ENCODE results near the gene PPP6C.
"Not testable (repeated sequence)": the region's sequence is repeated elsewhere in the genome, so short reads cannot be mapped to it uniquely, and the experiment has no call there.

The PPP6C gene

DNA sequence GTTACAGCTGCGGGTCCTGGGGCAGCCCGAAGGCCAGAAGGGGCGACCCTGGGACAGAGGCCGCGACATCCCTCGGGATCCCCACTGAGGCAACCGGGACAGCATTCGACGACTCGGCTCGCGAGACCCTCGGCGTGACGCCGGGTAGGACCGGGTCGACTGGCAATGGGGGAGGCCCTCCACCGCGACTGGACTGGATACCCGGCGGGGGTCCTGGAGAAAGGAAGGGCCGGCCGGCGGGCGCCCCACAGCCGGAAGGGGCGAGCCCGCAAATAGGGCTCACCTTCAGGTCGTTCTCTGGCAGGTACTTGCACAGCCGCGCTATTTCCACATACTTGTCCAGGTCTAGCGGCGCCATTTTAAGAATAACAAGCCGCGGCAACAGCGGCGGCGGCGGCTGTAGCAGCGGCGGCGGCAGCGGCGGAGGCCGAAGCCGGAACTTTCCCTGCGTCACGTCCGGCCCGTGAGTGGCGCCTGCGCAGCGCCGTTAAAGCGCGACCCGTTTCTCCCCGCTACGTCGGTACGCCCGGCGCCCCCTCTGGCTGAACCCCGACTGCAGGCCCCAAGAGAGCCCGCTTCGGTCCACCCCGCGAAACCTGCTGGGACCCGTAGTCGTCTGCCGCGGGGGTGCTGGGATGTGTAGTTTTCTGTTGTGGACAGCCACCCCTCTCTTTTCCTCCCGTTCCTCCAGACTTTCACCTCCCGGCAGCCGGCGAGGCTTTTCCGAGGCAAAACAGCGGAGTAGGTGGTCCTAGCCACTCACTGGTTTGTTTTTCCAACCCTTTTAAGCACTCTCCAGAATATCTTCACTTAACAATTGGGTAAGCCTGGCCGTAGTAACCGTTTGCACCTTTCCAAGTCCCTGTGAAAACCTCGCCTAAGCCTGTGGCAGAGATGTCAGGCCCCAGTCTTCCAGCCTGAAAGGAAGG, at the start of gene PPP6C:
Gene PPP6C (minus strand): TSS at position 443 of the 929 bp plus-strand sequence. CDS start 85 bp downstream, at position 358.
- DNase-seq = peak; percentile 93

DNA sequence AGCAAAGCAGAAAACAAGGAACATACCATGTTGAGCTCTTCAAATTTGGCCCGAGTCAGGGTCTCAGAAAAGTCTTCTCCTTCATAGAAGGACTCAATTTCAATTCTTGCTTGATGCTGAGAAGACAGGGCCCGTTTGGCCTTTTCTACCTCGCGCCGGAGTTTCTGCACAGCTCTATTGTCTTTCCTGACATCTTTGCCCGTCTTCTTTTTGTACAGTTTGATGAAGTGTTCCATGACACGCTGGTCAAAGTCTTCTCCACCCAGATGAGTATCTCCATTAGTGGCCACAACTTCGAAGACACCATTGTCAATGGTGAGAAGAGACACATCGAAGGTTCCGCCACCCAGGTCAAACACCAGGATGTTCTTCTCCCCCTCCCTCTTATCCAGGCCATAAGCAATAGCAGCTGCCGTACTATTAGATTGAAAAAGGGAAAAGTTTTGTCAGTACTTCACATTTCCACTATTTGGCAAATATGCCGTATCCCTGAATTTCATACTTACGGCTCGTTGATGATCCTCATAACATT, 49.4 kb upstream of the PPP6C start:
- DNase-seq = no peak

DNA sequence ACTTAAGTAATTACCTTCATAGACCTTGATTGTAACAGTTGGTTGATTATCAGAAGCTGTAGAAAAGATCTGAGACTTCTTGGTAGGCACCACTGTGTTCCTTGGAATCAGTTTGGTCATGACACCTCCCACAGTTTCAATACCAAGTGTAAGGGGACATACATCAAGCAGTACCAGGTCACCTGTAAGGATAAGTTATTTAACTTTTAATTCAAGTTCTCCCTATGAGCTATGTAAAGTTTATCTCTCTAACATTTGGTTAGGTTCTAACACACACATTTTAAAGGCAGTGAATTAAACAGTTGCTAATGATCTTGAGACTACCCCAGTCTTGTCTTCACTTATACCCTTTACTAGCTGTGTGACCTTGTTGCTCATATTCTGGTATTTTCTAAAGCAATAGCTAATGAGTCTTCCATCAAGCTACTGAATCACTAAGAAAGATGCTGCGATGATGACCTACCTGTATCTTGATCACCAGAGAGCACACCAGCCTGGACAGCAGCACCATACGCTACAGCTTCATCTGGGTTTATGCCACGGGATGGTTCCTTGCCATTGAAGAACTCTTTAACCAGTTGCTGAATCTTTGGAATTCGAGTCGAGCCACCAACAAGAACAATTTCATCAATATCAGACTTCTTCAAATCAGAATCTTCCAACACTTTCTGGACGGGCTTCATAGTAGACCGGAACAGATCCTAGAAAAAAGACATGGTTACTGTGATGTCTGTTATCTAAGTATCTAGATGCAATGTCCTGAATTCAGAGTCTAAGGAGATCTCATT, 48.7 kb upstream of the PPP6C start:
- DNase-seq = no peak

DNA sequence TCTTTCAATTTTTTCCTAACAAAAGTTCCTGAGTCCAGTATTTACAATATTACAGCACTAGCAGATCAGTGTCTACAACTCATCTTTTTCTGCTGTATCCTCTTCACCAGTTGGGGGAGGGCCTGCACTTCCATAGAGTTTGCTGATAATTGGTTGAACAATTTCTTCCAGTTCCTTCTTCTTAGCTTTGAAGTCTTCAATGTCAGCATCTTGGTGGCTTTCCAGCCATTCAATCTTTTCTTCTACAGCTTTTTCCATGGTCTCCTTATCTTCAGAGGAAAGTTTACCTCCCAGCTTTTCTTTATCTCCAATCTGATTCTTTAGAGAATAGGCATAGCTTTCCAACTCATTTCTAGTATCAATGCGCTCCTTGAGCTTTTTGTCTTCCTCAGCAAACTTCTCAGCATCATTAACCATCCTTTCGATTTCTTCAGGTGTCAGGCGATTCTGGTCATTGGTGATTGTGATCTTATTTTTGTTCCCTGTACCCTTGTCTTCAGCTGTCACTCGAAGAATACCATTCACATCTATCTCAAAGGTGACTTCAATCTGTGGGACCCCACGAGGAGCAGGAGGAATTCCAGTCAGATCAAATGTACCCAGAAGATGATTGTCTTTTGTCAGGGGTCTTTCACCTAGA, 47.0 kb upstream of the PPP6C start:
- DNase-seq = peak; percentile 8

DNA sequence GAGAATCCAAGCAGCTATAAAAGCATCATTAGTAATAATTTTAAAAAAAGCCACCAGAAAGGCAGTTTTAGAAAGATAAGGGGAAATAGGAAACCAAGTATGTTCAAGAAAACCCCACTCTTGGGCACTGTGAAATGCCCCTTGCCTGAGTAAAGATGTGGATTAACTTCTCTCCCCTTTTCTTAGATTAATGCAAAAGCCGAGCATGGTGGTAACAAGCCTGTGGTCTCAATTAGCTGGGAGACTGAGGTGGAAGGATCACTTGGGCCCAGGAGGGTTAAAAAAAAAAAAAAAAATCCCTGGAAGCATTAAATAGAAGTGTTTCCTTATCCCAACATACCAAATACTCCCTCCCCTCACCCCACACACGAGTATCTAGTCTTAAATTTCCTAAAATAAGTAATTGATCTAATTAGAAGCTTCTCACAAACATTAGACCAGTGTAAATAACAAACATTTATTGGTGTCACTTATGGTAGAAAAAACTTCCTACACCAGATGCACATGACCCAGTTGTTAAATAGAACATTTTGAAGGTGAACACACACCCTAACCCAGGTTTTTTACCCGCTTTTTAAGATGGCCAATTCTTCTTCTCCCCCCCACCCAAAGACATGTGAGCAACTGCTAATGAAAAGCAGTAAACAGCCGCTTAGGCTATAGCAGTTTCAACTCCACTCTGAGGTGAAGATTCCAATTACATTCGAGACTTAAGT, 46.4 kb upstream of the PPP6C start:
- DNase-seq = no peak

DNA sequence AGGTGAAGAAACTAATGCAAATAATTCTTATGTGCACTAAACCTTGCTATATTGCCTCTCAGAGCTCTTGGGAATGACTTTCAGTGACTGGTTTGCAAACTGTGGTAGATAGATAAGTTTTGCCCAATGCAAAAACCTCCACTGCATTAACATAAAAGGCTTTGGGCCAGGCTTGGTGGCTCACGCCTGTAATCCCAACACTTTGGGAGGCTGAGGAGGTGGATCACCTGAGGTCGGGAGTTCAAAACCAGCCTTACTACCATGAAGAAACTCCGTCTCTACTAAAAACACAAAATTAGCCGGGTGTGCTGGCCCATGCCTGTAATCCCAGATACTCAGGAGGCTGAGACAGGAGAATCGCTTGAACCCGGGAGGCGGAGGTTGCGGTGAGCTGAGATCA, 44.5 kb upstream of the PPP6C start:
- not testable (repeated sequence) for DNase-seq

DNA sequence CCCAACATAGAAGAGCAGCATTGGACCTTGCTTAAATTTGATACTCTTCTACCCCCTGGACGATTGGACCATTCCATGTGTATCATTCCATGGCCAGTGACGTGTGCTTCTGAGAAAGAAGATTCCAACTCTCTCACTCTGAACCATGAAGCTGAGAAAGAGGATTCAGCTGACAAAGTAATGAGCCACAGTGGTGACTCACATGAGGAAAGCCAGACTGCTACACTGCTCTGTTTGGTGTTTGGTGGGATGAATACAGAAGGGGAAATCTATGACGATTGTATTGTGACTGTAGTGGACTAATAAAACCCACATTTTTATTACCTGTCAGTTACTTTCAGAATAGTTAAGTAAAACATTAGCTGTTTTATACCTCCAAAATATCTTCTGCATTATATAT, 44.1 kb upstream of the PPP6C start:
- peak; percentile 46 for DNase-seq

DNA sequence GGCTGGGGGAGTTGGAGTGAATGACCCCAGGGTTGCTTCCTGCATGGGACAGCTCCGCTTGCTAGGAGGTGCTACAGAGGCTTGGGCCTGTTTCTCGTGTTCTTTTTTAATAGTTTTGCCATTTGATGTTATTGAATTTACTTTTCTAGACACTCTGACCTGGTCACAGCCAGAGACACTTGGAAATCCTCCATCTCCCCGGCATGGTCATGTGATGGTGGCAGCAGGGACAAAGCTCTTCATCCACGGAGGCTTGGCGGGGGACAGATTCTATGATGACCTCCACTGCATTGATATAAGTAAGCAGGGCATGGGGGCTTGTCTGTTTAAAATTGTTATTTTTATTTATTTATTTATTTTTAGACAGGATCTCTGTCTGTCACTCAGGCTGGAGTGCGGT, 38.2 kb upstream of the PPP6C start:
- no peak for DNase-seq

DNA sequence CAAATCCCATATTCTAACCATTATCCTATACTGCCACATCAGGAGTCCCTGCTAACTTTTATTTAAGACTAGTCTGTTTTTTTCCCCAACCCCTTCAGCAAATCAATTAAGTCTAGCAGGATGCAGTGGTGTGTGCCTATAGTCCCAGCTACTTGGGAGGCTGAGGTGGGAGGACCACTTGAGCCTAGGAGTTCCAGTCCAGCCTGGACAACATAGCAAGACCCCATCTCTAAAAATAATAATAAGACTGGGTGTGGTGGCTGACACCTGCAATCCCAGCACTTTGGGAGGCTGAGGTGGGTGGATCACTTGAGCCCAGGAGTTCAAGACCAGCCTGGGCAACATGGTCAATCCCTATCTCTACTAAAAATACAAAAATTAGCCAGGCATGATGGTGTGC, 35.3 kb upstream of the PPP6C start:
- not testable (repeated sequence) for DNase-seq

DNA sequence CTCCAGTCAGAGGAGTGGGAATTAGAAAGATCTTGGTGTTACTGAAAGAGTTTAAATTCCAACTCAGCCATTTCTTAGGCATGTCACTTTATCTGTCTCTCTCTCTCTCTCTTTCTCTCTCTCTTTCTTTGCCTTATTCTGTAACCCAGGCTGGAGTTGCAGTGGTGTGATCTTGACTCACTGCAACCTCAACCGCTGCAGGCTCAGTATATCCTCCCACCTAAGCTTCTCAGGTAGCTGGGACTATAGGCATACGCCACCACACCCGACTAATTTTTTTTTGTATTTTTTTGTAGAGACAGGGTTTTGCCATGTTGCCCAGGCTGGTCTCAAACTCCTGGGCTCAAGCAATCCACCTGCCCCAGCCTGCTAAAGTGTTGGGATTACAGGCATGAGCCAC, 29.0 kb upstream of the PPP6C start:
- DNase-seq = no peak

DNA sequence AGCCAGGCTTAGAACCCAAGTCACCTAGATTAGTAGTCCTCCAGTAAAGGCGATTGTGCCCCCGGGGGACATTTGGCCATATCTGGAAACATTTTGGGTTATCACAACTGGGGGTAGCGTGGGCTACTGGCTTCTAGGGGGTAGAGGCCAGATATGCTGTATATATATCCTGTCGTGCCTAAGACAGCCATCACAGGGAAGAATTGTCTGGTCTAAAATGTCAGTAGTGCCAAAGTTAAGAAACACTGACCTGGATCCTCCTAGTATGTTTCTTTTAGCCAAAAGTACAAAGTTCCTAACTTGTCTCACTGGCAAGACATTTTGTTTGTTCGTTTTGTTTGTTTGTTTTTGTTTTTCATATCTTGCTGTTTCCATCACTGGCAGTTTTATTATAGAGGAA, 24.6 kb upstream of the PPP6C start:
- no peak for DNase-seq

DNA sequence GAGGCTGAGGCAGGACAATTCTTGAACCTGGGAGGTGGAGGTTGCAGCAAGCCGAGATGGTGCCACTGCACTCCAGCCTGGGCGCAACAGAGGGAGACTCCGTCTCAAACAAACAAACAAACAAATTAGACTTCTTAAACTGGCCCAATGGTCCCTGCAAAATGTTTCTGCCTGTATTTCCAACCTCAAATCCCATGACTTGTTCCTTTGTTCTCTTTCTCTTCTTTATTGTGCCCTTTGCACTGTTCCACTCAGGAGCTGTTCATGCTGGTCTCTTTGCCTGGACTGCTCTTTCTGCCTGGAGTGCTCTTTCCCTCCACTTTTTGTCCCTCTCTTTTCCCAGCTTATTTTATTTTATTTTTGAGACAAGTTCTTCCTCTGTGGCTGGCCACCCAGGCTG, 14.9 kb upstream of the PPP6C start:
- no peak for DNase-seq

DNA sequence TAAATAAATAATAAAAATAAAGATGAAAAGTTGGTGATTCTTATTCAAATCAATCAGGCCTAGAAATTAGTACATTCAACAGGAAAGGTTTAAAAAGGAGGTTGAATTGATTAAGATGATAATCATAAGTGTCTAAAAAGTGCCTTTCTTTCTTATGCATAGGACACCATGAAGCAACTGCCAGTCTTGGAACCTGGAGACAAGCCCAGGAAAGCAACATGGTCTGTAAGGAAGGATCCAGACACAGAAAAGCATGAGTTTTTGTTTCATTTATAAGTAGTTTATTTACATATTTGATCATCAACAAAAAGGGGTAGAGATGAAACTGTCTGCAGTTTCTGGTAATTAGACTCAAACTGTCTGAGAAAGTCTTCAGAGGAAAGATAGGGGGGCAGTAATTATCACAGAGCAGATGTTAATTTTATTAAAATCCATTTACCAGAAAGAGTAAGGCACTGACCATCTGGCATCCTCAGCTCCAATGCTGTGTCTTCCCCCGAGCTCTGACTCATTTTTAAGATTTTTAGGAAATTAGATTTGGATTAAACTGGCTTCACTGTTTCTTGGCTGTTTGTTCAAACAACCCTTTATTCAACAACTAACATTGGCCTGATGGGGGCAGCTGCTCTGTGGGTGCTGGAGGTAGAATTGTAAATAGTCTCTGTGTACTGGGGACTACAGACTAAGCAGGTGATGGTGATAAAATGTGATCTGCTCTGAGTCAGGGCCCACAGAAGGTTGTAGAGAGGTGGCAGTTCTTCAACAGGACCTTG, 13.4 kb upstream of the PPP6C start:
- no peak for DNase-seq

DNA sequence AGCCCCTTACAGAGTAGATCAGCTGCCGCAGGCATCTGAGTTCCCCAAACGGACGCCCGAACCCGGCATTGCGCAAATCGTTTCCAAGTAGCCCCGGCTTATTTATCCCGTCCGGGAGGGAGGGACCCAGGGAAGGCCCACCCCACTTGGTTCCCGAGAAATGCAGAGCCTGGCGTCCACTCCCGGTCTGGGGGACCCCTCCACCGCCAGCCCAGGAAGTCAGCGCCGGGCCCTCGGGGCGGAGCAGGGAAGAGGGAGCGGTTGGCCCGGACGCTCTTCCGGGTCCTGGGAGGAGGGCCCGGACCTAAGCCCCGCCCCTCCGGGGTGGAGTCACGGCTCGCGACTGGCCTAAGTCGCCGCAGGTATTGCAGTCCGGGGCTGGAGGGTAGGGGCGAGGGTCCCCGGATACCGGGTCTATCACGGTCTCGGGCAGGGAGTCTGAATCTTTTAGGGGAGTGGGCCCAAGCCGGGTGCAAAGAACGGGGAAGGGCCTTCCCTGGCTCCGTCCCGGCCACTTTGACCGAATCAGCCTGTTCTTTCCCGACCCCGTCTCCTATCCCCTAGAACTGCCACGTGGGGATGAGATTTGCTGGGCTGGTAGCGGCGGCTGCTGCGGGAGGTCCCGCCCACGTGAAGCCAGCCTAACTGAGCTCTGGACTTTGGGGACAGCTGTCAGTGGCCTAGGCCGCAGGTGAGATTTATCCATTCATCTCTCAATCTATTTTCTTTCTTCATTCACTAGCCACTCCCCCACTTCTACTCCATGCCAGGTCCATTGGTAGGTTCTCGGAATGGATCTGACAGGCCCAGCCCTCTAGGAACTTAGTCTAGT, 10.8 kb upstream of the PPP6C start, which contains the start of gene RABEPK:
Gene RABEPK (plus strand): TSS at position 327 of the 832 bp plus-strand sequence. CDS start 2,472 bp downstream, outside the sequence.
- DNase-seq = peak; percentile 96

DNA sequence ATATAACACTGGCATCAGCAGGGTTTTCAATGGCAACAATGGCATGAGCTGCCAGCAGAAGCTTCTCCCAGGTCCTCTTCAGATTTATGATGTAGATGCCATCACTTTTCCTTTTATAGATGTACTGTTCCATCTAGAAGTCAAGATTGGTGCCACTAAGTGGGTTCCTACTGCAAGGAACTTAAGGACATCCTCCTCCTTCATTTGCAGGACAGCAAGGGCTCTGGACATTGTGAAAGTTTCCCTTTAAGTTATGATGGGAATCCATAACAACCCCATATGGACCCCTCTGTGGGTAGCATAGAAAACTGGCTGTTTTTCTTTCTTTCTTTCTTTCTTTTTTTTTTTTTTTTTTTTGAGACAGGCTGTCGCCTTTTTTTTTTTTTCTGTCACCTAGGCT, 6.0 kb upstream of the PPP6C start:
- DNase-seq = not testable (repeated sequence)

DNA sequence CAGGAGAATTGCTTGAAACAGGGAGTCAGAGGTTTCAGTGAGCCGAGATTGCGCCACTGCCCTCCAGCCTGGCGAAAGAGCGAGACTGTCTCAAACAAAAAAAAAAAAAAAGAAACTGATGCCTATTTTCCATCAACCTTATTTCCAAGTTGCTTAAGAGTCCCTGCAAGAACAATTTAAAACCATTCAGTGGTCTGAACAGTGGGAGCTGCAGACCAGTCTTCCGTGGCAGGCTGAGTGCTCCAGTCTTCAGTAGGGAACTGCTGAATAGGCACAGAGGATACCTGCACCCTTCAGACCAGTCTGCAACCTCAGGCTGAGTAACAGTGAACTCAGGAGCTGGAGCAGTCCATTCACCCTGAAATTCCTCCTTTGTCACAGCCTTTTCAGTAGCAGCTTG, 4.9 kb upstream of the PPP6C start:
- DNase-seq = peak; percentile 61

DNA sequence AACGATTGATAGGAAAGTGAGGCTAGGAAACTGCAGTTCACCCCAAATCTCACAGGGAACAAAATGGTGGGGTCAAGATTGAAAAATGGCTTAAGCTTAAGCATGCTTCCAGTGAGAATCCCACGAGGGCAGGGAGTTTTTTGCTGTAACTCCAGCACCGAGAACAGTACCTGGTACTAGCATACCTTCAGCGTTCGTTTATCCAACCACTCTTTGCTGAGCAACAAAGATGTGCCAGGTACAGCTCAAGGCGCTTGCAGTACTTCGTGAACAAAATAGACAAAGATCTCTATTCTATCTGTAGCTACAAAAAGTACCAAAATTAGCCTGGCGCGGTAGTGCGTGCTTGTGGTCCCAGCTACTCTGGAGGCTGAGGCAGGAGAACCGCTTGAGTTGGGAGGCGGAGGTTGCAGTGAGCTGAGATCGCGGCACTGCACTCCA, 778 bp upstream of the PPP6C start:
- no peak for DNase-seq

DNA sequence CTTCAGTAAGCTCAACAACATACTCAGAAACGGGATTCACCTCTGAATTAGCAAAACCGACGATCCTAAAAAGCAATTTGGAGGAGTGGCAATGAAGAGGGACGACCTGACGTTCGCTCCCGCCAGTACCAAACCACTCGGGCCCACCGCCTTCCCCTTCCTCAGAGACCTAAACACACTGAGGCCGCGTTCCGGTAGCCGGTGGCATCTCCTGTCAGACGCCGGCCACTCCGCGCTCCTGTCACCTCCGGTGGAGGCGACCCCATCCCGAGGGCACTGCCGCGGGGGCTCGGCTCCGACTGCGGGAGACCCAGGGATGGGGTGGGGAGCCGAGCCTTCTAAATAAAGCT, 617 bp downstream of the PPP6C start:
- DNase-seq = no peak

DNA sequence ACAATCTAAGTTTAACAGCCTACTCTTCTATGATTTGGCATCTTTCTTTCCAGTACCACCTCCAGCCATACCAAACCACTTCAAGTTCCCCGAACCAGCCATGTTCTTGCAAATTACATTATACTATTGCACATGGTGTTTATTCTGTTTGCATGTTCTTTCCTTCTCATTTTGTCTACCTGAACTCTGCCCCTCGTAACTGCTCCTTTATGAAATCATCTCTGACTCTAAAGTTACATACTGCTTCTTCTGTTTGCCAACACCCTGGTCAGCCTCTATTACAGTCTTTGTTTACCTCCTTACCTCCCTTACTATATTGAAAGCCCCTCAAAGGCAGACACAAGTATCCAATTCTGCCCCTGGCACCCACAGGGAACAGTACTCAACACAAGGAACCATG, 6.0 kb downstream of the PPP6C start:
- no peak for DNase-seq

DNA sequence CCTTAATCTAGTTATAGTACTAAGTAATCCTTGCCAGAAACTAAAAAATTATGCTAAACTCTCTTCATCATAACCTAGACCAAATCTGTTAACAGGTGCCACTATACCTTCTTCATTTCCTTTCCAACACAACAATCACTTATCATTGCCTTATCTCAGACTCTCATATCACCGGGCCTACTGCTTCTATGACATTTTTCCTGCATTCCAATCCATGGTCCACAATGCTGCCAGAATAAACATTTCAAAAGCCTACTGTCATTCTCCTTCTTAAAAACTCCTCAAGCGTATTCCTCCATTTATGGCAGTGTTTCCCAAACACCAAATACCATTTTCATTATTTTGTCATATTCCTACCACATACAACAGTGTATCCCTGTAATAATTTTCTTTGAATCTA, 6.5 kb downstream of the PPP6C start:
- DNase-seq = no peak

DNA sequence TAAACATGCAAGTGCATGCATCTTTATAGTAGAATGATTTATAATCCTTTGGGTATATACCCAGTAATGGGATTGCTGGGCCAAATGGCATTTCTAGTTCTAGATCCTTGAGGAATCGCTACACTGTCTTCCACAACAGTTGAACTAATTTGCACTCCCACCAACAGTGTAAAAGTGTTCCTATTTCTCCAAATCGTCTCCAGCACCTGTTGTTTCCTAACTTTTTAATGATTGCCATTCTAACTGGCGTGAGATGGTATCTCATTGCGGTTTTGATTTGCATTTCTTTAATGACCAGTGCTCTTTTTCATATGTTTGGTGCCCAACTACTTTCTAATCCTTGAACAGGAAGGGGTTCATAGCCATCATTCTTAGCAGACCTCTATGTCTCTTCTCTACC, 7.8 kb downstream of the PPP6C start:
- not testable (repeated sequence) for DNase-seq

Data from MV-4-11 (cell line).